RWPE1 (cell line): Measurements from ENCODE around the gene XPNPEP1.
A peak's percentile ranks its signal among the peaks of the same experiment; 100 is the strongest.

Experiments used
- CTCF ChIA-PET: fragments of 350-600 bp; sonication (Branson Sonifier 250); formaldehyde crosslinking; extraction: SDS; loops from one replicate; lab custom pipeline; 2021; lab: Yijun Ruan, JAX
- POLR2A ChIA-PET: fragments of 400-600 bp; formaldehyde crosslinking; extraction: SDS; loops from one replicate; lab custom pipeline; 2020; ENCODE audit warnings: antibody characterized with exemption; ENCODE audit not compliant: low non-redundant PET; lab: Yijun Ruan, JAX
- DNase-seq: peaks from one replicate; pipeline ENCODE4 v3.0.0; 2012; ENCODE audit warnings: low spot score
- H3K27ac ChIP-seq: fragments of 450-650 bp; 2 replicates; pipeline ENCODE4 v1.5.1; 2017
- CTCF ChIP-seq: fragments of 450-650 bp; conservative IDR thresholded peaks from 2 replicates; pipeline ENCODE4 v1.5.1; 2017; ENCODE audit warnings: low read depth, mild to moderate bottlenecking

Gene XPNPEP1

GRCh38 chr10:109926825-109927224, 3.5 kb upstream of the XPNPEP1 start:
- CTCF ChIA-PET, result no interaction called here
- POLR2A ChIA-PET, result no interaction called here
- no peak for TF ChIP-seq CTCF

GRCh38 chr10:109926061-109926745, 2.9 kb upstream of the XPNPEP1 start:
- TF ChIP-seq CTCF, result no peak
- ChIA-PET POLR2A (no interaction called here), CTCF (no interaction called here)
- no peak overlapping the region for H3K27ac ChIP-seq
- no peak for DNase-seq

More at GRCh38 chr10:109926825-109927224, 3.5 kb upstream of the XPNPEP1 start:
- DNase-seq, result no peak
- no peak overlapping the region for H3K27ac ChIP-seq

GRCh38 chr10:109924967-109925620, 1.8 kb upstream of the XPNPEP1 start:
- no peak for TF ChIP-seq CTCF
- no peak overlapping the region for H3K27ac ChIP-seq
- POLR2A ChIA-PET, result no interaction called here
- DNase-seq, result no peak
- CTCF ChIA-PET, result interaction anchor here (1.3 kb wide), 1 partner anchor 41 kb away, joined by 5 read pairs; no protein-coding TSS in a partner anchor

- CTCF ChIA-PET, result no interaction called here
Measured at GRCh38 chr10:109924087-109924486, 776 bp upstream of the XPNPEP1 start.

GRCh38 chr10:109922358-109922975, 844 bp downstream of the XPNPEP1 start:
- DNase-seq, result no peak
- peak overlapping the region; percentile 72 for H3K27ac ChIP-seq
- ChIA-PET POLR2A (no interaction called here), CTCF (interaction anchor here (0.5 to 1.1 kb wide), 4 partner anchors 8 to 880 kb away, joined by 3 to 6 read pairs (median 4); no protein-coding TSS in a partner anchor)
- no peak for TF ChIP-seq CTCF

More at GRCh38 chr10:109924087-109924486, 776 bp upstream of the XPNPEP1 start:
- no peak overlapping the region for H3K27ac ChIP-seq
- POLR2A ChIA-PET, result no interaction called here
- DNase-seq, result no peak
- no peak for TF ChIP-seq CTCF

- ChIA-PET CTCF (interaction anchor here (0.7 to 1.0 kb wide), 2 partner anchors 36 to 94 kb away, joined by 7 to 8 read pairs; no protein-coding TSS in a partner anchor), POLR2A (no interaction called here)
- TF ChIP-seq CTCF, result no peak
- DNase-seq, result no peak
- H3K27ac ChIP-seq, result no peak overlapping the region
Measured at GRCh38 chr10:109920016-109920415, 3.3 kb downstream of the XPNPEP1 start.
